GOT3 (cell line): ENCODE measurements around the gene PNPLA2.

ENCODE experiments used
- DNase-seq: peaks from one replicate; lab custom pipeline; 2025; ENCODE audit warnings: mixed read lengths; lab: John Stamatoyannopoulos, UW

PNPLA2 gene

GRCh38 chr11:783581-784015 is 35.1 kb upstream of the PNPLA2 start:
- no peak for DNase-seq

GRCh38 chr11:786235-787083 is 32.3 kb upstream of the PNPLA2 start:
- DNase-seq = no peak

- no peak for DNase-seq
Observed at GRCh38 chr11:787084-787675, 31.5 kb upstream of the PNPLA2 start.

- DNase-seq = no peak
Observed at GRCh38 chr11:788009-788640, 30.6 kb upstream of the PNPLA2 start.

- DNase-seq = no peak
Observed at GRCh38 chr11:788953-789940, 29.5 kb upstream of the PNPLA2 start.

GRCh38 chr11:789943-790342 is 28.8 kb upstream of the PNPLA2 start, which contains the start of gene CEND1:
TSS of gene CEND1 (minus strand) at chr11:790090. CDS start at chr11:788576, 1,514 bp downstream.
- no peak for DNase-seq

- DNase-seq = no peak
Observed at GRCh38 chr11:790721-791564, 27.8 kb upstream of the PNPLA2 start.

GRCh38 chr11:791658-792534 is 26.8 kb upstream of the PNPLA2 start:
- no peak for DNase-seq

- DNase-seq = no peak
Observed at GRCh38 chr11:792535-792821, 26.2 kb upstream of the PNPLA2 start.

- no peak for DNase-seq
Observed at GRCh38 chr11:792873-793272, 25.8 kb upstream of the PNPLA2 start.

- DNase-seq = no peak
Observed at GRCh38 chr11:793556-793955, 25.2 kb upstream of the PNPLA2 start.

GRCh38 chr11:794013-794765 is 24.5 kb upstream of the PNPLA2 start:
- DNase-seq = no peak

GRCh38 chr11:794766-795633 is 23.7 kb upstream of the PNPLA2 start:
- DNase-seq = no peak

- DNase-seq = peak; percentile 41
Observed at GRCh38 chr11:795634-796564, 22.8 kb upstream of the PNPLA2 start.

GRCh38 chr11:796565-797295 is 22.0 kb upstream of the PNPLA2 start:
- no peak for DNase-seq

GRCh38 chr11:797296-798092 is 21.2 kb upstream of the PNPLA2 start:
- DNase-seq = no peak
